GM04504 (cell line): Measurements from ENCODE around the gene PDCL2.
"Not testable (repeated sequence)": the region's sequence is repeated elsewhere in the genome, so short reads cannot be mapped to it uniquely, and the experiment has no call there.

Source experiments
- DNase-seq: peaks from one replicate; pipeline ENCODE4 v3.0.0-alpha.2; 2012; ENCODE audit warnings: low read depth

The PDCL2 gene

GRCh38 chr4:55588160-55588559, 3.9 kb downstream of the PDCL2 start:
- no peak for DNase-seq

- DNase-seq: not testable (repeated sequence)
These were observed 9.3 kb downstream of the PDCL2 start for GRCh38 chr4:55582773-55583172.

- DNase-seq: no peak
These were observed 13.6 kb downstream of the PDCL2 start for GRCh38 chr4:55578341-55579010.

- no peak for DNase-seq
These were observed 16.5 kb downstream of the PDCL2 start for GRCh38 chr4:55575513-55575912.

GRCh38 chr4:55574252-55574651, 17.8 kb downstream of the PDCL2 start:
- no peak for DNase-seq

GRCh38 chr4:55571806-55572205, 20.2 kb downstream of the PDCL2 start:
- DNase-seq: no peak

- no peak for DNase-seq
These were observed 23.0 kb downstream of the PDCL2 start for GRCh38 chr4:55568905-55569504.

- DNase-seq: no peak
These were observed 30.2 kb downstream of the PDCL2 start for GRCh38 chr4:55561889-55562288.

GRCh38 chr4:55560096-55560495, 31.9 kb downstream of the PDCL2 start:
- DNase-seq: no peak

- DNase-seq: no peak
These were observed 37.5 kb downstream of the PDCL2 start for GRCh38 chr4:55554453-55555030.

GRCh38 chr4:55553441-55554201, 38.4 kb downstream of the PDCL2 start:
- peak; percentile 44 for DNase-seq

- DNase-seq: not testable (repeated sequence)
These were observed 40.1 kb downstream of the PDCL2 start for GRCh38 chr4:55551964-55552363.

GRCh38 chr4:55549888-55550287, 42.2 kb downstream of the PDCL2 start:
- peak; percentile 32 for DNase-seq

GRCh38 chr4:55547918-55548317, 44.1 kb downstream of the PDCL2 start:
- DNase-seq: no peak

GRCh38 chr4:55547466-55547770, 44.6 kb downstream of the PDCL2 start:
- DNase-seq: no peak

- DNase-seq: peak; percentile 80
These were observed 45.1 kb downstream of the PDCL2 start, which contains the start of gene CLOCK for GRCh38 chr4:55546756-55547465. Gene CLOCK, minus strand, starts transcription at chr4:55546909. Its CDS starts 64,124 bp downstream, at chr4:55482785.

GRCh38 chr4:55546506-55546755, 45.6 kb downstream of the PDCL2 start:
- no peak for DNase-seq

- peak; percentile 32 for DNase-seq
These were observed 46.2 kb downstream of the PDCL2 start for GRCh38 chr4:55545641-55546505.

GRCh38 chr4:55545151-55545550, 46.9 kb downstream of the PDCL2 start:
- DNase-seq: no peak

GRCh38 chr4:55543858-55544257, 48.2 kb downstream of the PDCL2 start:
- DNase-seq: no peak

GRCh38 chr4:55540271-55540670, 51.8 kb downstream of the PDCL2 start:
- DNase-seq: no peak

- no peak for DNase-seq
These were observed 52.4 kb downstream of the PDCL2 start for GRCh38 chr4:55539658-55540057.
